NCI-H1694 (cell line): ENCODE results near the gene IL22RA2.

Experiments
- DNase-seq: peaks from one replicate; lab custom pipeline; 2025; lab: John Stamatoyannopoulos, UW

The IL22RA2 gene

GRCh38 chr6:137197684-137198645, 24.5 kb upstream of the IL22RA2 start:
- DNase-seq = no peak

GRCh38 chr6:137193256-137194070, 20.0 kb upstream of the IL22RA2 start:
- no peak for DNase-seq

GRCh38 chr6:137192821-137193220, 19.4 kb upstream of the IL22RA2 start:
- DNase-seq = no peak

DNA sequence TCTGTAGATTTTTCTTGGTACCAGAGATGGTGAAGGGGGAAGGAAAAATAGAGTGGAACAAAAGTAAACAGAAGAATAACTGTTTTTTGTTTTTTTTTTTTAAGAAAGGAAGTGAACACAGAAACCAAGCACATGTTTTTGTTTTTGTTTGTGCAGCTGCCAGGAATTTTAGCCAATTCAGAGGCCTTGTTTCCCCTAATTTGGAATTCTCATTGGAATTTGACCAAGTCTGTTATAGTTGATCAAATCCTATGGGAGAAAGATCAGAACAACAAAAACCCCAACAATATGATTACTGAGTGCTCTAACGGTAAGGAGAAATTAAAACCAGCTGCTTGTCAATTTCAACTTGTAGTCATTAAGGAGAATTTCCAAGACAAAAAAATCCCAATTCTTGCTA, 18.2 kb upstream of the IL22RA2 start:
- no peak for DNase-seq

DNA sequence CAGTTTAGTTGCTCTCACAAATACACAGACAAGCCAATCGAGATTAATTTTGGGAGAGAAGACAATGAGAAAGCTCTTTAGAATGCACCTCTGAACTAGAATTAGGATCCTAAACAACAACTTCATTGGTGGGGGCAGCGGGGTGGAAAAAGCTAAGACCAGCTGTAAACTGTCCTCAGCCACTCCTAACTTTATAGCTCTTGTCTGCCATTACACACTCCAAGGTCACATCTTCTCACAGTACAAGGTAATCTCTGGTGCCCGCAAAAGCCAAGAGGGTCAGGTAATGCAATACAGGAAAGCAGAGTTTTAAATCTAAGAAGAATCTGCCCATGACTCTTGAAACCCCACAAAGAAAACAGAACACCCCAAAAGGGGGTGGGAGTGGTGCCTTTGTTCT, 17.8 kb upstream of the IL22RA2 start:
- no peak for DNase-seq

GRCh38 chr6:137190583-137191094, 17.2 kb upstream of the IL22RA2 start:
- no peak for DNase-seq

- no peak for DNase-seq
Measured at GRCh38 chr6:137188855-137189254, 15.4 kb upstream of the IL22RA2 start.

DNA sequence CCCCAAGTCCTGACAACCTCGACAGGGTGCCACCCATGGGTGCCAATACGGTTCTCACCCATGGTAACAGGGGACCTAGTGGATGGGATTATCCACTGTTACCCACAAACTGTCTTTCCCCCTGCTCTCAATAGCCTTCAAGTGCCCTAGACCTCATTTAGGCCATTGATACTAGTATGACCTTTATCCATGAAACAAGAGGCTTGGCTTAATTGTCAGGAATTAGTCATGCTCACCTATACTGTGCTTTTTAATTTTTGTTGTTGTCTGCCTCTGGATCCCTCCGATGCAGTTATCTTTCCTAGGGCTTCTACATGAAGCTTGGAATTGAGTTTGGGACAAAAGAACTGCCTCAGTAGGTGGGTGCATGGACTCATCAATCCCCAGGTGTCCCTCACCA, 11.8 kb upstream of the IL22RA2 start:
- no peak for DNase-seq

DNA sequence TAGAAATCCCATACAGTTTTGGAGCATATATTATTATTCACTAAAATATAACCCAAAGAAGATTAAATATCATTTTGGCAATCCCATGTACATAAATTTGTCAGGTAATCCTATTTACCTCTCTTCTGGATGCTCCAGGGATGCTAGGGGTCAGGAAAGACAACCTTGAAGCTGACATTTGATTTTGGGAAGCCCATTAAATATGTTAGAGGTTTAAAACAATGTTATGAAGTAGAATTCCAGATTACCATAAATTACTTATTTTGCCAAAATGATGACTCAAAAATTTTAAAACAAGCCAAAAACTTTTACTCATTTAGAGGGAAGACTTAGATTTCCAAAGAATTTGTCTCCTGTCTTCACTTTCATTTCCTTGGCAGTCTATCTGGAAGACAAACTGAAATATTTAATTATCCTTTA, 9.2 kb upstream of the IL22RA2 start:
- no peak for DNase-seq

- DNase-seq = no peak
Measured at GRCh38 chr6:137181891-137182653, 8.6 kb upstream of the IL22RA2 start.

GRCh38 chr6:137177611-137178010, 4.2 kb upstream of the IL22RA2 start:
- DNase-seq = no peak

GRCh38 chr6:137176729-137177128, 3.3 kb upstream of the IL22RA2 start:
- no peak for DNase-seq

DNA sequence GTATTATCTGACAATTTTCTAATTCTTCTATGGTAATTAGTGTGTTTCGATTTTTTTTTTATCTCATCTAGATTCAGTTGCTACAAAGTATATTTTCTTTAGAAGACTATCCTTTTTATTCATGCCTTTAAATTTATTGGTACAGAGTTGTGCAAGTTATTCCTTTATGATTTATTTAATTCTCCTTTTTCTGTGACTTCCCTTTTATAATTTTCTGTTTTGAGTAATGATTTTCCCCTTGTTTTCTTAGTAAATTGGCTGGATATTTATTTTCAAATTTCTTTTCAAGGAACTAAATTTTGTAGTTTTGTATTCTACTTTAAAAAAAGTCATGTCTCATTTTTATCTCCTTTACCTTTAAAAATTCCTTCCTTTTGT, 2.4 kb upstream of the IL22RA2 start:
- no peak for DNase-seq

GRCh38 chr6:137175157-137175867, 1.9 kb upstream of the IL22RA2 start:
- no peak for DNase-seq

- DNase-seq = no peak
Measured at GRCh38 chr6:137172734-137173431, 561 bp downstream of the IL22RA2 start.

- no peak for DNase-seq
Measured at GRCh38 chr6:137171824-137172733, 1.4 kb downstream of the IL22RA2 start.

DNA sequence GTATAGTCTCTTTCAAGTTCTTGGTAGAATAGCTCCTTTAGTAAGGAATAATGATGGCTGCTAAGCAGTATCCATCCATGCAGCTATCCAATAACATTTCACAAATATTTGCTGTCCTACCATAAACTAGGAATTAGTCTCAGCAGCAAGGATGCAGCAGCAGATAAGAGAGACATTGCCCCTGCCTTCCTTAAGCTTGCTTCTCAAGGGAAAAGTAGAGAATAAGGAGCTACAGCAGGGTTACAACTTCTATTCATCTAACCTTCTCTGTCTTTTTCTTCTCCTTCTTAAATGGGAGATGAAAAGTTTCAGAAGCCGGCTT, 2.4 kb downstream of the IL22RA2 start:
- DNase-seq = no peak

DNA sequence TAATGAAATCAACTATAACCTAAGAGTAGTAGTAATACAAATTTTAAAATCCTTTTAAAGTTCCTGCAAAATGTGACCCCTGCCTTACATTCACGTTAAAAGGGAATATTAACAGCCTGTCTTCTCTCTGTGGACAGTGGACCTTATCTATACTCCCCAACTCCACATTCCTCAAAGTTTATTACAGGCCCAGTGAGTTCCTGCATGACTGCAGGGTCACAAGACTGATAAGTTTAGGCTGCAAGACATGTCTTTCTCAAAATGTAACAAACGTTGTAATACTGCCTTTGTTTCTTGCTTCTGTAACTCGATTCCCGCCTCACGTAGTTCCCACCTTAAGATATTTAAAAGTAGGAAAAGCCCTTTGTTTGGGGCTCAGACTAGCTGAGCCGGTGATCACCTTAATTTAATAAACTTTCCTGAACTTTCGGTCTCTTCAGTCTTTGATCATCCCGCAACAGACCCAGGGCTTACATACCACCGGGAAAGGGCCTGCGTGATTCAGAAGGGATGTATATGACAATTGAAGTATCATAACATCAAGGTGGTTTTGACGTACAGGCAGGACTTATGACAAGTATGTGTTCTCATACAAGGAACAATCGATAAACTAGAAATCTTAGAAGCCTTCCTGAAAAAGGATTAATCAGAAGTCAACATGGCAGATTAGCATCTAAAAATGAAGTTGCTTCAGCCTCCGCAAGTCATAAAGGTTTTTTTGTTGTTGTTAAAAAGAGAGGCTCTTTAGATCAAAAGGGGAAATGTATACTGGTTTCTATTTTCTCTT, 3.0 kb downstream of the IL22RA2 start:
- no peak for DNase-seq
